BLaER1 (cell line): ENCODE measurements around the gene ARHGEF16.

Source experiments
- H3K27ac ChIP-seq: shearing (Covaris generic); formaldehyde crosslinking; 2 replicates; pipeline ENCODE4 v1.8.1; 2022
- H3K27me3 ChIP-seq: shearing (Covaris generic); formaldehyde crosslinking; 2 replicates; pipeline ENCODE4 v1.8.1; 2022
- H3K36me3 ChIP-seq: shearing (Covaris generic); formaldehyde crosslinking; 2 replicates; pipeline ENCODE4 v1.8.1; 2022
- H3K4me1 ChIP-seq: shearing (Covaris generic); formaldehyde crosslinking; 2 replicates; pipeline ENCODE4 v1.8.1; 2022
- H3K4me2 ChIP-seq: shearing (Covaris generic); formaldehyde crosslinking; 2 replicates; pipeline ENCODE4 v1.8.1; 2022
- H3K4me3 ChIP-seq: shearing (Covaris generic); formaldehyde crosslinking; 2 replicates; pipeline ENCODE4 v1.8.1; 2022
- H3K9ac ChIP-seq: shearing (Covaris generic); formaldehyde crosslinking; 2 replicates; pipeline ENCODE4 v1.8.1; 2022
- H3K9me3 ChIP-seq: shearing (Covaris generic); formaldehyde crosslinking; 2 replicates; pipeline ENCODE4 v1.8.1; 2022
- H4K20me1 ChIP-seq: shearing (Covaris generic); formaldehyde crosslinking; 2 replicates; pipeline ENCODE4 v1.8.1; 2022
- Cebpa-rat ChIP-seq: shearing (Covaris generic); IDR thresholded peaks from 2 replicates; pipeline ENCODE4 v1.8.1; 2022

Gene ARHGEF16

DNA sequence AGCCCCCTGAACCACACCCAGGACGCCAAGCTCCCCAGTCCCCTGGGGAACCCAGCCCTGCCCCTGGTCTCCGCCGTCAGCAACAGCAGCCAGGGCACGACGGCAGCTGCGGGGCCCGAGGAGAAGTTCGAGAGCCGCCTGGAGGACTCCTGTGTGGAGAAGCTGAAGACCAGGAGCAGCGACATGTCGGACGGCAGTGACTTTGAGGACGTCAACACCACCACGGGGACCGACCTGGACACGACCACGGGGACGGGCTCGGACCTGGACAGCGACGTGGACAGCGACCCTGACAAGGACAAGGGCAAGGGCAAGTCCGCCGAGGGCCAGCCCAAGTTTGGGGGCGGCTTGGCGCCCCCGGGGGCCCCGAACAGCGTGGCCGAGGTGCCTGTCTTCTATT, 42.7 kb upstream of the ARHGEF16 start:
- Histone ChIP-seq H3K4me3 (no peak overlapping the region), H3K36me3 (no peaks in the 10 kb centered on the region), H3K4me2 (no peak overlapping the region), H3K4me1 (peaks cover 11% of the 10 kb centered on the region), H3K27ac (no peak overlapping the region), H4K20me1 (no peaks in the 10 kb centered on the region; the same call in 1 of the 2 replicates), H3K27me3 (peaks cover 10% of the 10 kb centered on the region; the same call in 1 of the 2 replicates), H3K9ac (no peak overlapping the region), H3K9me3 (peaks cover 8% of the 10 kb centered on the region)
- no peak for TF ChIP-seq Cebpa-rat

DNA sequence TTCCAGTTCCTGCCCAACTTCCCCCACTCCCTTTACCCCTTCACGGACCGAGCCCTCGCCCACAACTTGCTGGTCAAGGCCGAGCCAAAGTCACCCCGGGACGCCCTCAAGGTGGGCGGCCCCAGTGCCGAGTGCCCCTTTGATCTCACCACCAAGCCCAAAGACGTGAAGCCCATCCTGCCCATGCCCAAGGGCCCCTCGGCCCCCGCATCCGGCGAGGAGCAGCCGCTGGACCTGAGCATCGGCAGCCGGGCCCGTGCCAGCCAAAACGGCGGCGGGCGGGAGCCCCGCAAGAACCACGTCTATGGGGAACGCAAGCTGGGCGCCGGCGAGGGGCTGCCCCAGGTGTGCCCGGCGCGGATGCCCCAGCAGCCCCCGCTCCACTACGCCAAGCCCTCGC, 42.1 kb upstream of the ARHGEF16 start:
- H3K9me3 ChIP-seq = peaks cover 14% of the 10 kb centered on the region
- no peak overlapping the region for H3K27ac ChIP-seq
- H4K20me1 ChIP-seq = no peaks in the 10 kb centered on the region; the same call in 1 of the 2 replicates
- H3K4me1 ChIP-seq = peaks cover 8% of the 10 kb centered on the region; the same call in 1 of the 2 replicates
- no peaks in the 10 kb centered on the region for H3K36me3 ChIP-seq
- H3K4me2 ChIP-seq = no peak overlapping the region
- H3K27me3 ChIP-seq = peaks cover 10% of the 10 kb centered on the region; the same call in 1 of the 2 replicates
- H3K4me3 ChIP-seq = no peak overlapping the region
- TF ChIP-seq Cebpa-rat = no peak
- H3K9ac ChIP-seq = no peak overlapping the region

DNA sequence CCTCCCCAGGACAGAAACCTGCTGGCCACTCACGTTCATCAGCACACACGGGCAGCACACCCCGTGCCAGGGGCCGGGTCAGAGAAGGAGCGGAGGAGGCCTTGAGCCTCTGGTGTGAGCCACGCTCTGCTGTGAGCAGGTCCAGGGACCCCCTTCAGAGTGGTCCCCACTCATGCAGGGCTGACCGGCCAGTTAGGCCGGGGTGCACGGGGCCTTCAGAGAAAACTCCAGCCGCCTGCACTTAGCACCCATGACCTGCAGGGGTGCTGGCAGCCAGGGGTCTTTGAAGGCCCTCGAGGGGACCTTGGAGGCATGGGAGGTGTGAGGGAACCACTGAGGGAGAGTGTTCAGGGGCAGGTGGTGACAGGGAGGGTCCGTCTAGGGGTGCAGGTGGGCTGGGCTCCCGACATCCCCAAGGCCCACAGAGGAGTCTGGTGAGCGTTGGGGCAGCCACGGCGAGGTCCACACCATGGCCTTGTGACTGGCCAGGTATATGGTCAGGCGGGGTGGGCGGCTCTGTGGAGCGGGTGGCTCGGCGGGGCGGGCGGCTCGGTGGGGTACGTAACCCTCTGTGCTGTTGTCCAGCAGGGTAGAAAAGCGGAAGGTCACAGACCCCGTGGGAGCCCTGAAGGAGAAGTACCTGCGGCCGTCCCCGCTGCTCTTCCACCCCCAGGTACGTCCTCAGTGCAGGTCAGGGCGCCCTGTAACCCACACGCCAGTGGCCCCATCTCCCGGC, 40.3 kb upstream of the ARHGEF16 start:
- Histone ChIP-seq H4K20me1 (peaks cover 4% of the 10 kb centered on the region; the same call in 1 of the 2 replicates), H3K27ac (no peak overlapping the region), H3K9me3 (peaks cover 17% of the 10 kb centered on the region), H3K4me1 (peaks cover 8% of the 10 kb centered on the region; the same call in 1 of the 2 replicates), H3K4me3 (no peak overlapping the region), H3K9ac (no peak overlapping the region), H3K4me2 (no peak overlapping the region), H3K36me3 (no peaks in the 10 kb centered on the region), H3K27me3 (peaks cover 16% of the 10 kb centered on the region)
- no peak for TF ChIP-seq Cebpa-rat

DNA sequence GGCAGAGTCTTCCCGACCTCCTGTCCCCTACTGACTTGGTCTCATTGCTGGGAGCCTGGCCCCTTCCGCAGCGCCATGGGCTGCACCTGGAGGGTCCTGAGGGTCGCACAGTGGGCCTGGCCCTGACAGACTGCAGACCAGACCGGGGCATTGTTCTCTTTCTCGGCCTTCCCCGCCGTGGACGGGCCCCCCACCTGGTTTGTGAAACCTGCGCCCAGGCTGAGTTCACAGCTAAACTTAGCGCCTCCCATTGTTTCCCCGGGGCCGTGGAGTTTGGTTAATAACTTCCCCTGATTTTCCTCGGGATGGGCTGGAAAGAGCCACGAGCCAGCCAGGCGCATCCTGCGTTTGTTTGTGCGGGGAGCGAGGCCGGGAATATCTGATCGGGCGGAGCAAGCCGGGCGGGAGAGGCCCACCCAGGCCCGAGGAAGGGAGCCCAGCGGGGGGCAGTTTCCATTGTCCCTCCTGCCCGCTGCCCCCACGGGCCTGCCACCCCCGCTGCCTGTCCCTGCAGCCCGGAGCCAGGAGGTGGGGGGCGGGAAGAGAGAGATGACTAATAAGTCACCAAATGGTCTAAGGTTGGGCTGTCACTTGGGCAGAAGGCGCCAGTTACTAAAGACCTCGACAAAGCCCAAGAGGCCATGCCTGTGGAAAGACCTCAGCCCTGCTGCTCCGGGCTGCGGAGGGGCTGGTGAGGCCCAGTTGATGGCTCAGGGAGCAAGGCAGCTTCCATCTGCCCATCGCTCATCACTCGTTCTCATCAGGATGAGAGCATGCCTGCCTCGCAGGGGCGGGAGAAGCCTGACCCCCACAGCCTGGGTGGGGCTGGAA, 39.0 kb upstream of the ARHGEF16 start:
- peaks cover 8% of the 10 kb centered on the region; the same call in 1 of the 2 replicates for H3K4me1 ChIP-seq
- no peak overlapping the region for H3K4me3 ChIP-seq
- H3K27me3 ChIP-seq = peaks cover 30% of the 10 kb centered on the region
- H4K20me1 ChIP-seq = peaks cover 8% of the 10 kb centered on the region; the same call in 1 of the 2 replicates
- H3K4me2 ChIP-seq = peak overlapping the region; percentile 3; the same call in 1 of the 2 replicates
- TF ChIP-seq Cebpa-rat = no peak
- no peaks in the 10 kb centered on the region for H3K36me3 ChIP-seq
- no peak overlapping the region for H3K9ac ChIP-seq
- no peak overlapping the region for H3K27ac ChIP-seq
- H3K9me3 ChIP-seq = peaks cover 17% of the 10 kb centered on the region

DNA sequence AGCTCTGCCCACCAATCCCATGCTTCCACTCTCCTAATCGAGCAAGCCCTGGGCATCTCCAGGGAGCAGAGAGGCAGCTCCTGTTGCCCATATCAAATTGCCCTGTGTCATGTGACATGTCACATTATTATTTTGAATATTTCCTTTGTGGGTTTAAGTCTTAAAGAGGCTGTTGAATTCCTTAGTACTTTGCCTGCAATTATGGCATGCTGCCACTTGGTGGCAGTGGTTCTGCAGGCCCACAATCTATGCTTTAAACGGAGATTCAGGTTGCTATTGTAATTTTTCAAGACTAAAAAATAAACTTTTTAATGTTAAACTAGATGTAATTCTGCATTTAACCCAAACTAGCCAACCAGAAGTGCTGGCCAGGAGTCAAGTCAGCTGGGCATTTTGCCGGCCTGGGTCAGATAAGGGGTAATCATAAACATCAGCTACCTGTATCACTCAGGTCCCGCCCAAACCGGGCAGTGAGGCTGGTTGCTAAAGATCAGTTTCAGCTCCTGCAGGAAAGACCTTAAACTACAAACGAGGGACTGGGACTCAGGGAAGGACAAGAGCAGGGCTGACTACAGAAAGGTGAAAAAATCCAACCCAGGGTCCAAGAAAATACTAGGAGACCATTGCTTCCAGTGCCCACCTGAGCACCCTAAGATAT, 37.3 kb upstream of the ARHGEF16 start:
- H3K4me1 ChIP-seq = peaks cover 8% of the 10 kb centered on the region; the same call in 1 of the 2 replicates
- peaks cover 47% of the 10 kb centered on the region for H3K27me3 ChIP-seq
- no peak overlapping the region for H3K27ac ChIP-seq
- H3K4me3 ChIP-seq = no peak overlapping the region
- H4K20me1 ChIP-seq = peaks cover 24% of the 10 kb centered on the region; the same call in 1 of the 2 replicates
- no peak overlapping the region for H3K4me2 ChIP-seq
- H3K9me3 ChIP-seq = peaks cover 17% of the 10 kb centered on the region
- no peaks in the 10 kb centered on the region for H3K36me3 ChIP-seq
- H3K9ac ChIP-seq = no peak overlapping the region
- TF ChIP-seq Cebpa-rat = no peak

DNA sequence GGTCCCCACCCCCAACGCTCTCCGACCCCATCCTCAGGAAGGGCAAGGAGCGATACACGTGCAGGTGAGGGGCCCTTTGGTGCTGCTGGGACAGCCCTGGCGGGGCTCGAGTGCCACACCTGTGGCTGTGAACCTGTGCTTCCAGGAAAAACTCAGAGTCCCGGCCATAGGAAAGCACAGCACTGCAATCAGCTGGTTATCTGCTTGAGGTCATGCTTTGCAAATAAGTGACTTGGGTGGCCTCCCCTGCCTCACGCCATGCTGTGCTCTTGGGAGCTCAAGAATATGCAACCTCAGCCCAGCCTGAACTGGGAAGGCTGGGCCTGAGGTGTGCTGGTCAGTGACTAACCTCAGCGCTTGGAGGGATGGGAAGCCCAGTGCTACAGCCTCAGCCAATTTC, 36.5 kb upstream of the ARHGEF16 start:
- no peak for TF ChIP-seq Cebpa-rat
- H3K36me3 ChIP-seq = no peaks in the 10 kb centered on the region

DNA sequence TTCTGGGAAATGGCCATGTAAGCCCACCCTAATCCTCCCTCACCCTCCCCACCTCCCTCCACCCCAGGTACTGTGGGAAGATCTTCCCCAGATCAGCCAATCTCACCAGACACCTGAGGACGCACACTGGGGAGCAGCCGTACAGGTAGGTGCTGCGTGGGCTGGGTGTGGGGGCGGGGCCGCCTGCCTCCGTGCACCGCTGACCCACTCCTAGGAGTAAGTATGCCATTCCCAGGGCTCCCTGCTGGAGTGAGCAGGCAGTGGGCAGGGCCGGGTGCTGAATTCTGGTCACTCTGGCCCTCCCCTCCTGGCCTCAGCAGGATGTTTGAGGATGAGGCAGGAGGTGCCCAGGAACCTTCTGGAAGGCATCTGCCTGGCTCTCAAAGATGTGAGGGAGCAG, 35.9 kb upstream of the ARHGEF16 start:
- Histone ChIP-seq H3K9ac (no peak overlapping the region), H3K27me3 (peaks cover 61% of the 10 kb centered on the region), H4K20me1 (peaks cover 25% of the 10 kb centered on the region; the same call in 1 of the 2 replicates), H3K9me3 (peaks cover 17% of the 10 kb centered on the region), H3K4me3 (no peak overlapping the region), H3K4me1 (peaks cover 18% of the 10 kb centered on the region), H3K4me2 (no peak overlapping the region), H3K27ac (no peak overlapping the region), H3K36me3 (no peaks in the 10 kb centered on the region)
- TF ChIP-seq Cebpa-rat = no peak

More for the DNA sequence above, 36.5 kb upstream of the ARHGEF16 start:
- H3K4me2 ChIP-seq = no peak overlapping the region
- H3K27me3 ChIP-seq = peaks cover 54% of the 10 kb centered on the region
- H3K9ac ChIP-seq = no peak overlapping the region
- H3K27ac ChIP-seq = no peak overlapping the region
- peaks cover 25% of the 10 kb centered on the region; the same call in 1 of the 2 replicates for H4K20me1 ChIP-seq
- H3K4me3 ChIP-seq = no peak overlapping the region
- H3K9me3 ChIP-seq = peaks cover 17% of the 10 kb centered on the region
- peaks cover 12% of the 10 kb centered on the region for H3K4me1 ChIP-seq

DNA sequence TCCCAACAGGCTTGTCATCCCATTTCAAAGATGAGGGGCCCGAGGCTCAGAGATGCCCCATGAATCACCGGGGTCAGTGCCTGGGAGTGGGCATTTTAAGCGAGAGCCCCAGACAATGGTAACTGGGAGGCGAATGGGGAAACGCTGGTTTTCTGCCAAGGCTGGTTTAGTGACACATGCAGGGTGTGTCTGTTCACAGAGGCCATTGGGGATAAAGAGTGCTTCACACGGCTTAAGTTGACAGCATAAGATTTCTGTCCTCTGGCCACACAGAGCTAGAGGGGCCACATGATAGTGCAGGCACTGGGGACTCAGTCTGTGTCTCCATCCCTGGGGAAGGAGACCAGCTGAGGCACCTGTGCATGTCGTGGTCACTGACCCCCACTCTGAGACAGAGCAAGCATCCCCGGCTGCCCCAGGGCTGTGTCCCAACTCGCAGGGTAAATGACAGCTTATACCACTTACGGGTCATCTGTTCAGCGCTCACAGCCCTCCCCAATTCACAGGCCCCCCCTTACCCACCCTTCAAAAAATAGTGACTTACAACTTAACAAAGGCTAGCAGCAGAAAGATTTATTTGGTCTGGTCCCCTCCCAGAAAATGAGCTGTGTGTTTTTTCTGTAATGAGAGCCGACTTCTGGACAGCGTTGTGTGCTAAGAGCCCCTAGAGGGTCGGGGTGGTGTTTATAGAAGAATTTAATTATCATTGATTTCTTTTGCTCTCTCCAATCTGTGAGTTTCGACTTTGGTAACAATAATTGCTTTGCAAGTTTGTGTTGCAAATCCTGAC, 34.9 kb upstream of the ARHGEF16 start:
- Histone ChIP-seq H3K9me3 (peaks cover 17% of the 10 kb centered on the region), H3K9ac (no peak overlapping the region), H3K4me1 (peaks cover 28% of the 10 kb centered on the region), H3K27me3 (peaks cover 70% of the 10 kb centered on the region), H3K4me3 (no peak overlapping the region), H4K20me1 (peaks cover 25% of the 10 kb centered on the region; the same call in 1 of the 2 replicates), H3K27ac (no peak overlapping the region), H3K36me3 (no peaks in the 10 kb centered on the region), H3K4me2 (no peak overlapping the region)
- no peak for TF ChIP-seq Cebpa-rat
